ENCODE data around the gene DDX28. TPM values are rescaled to one million over a fixed set of nuclear protein-coding genes. Genes with fewer than 3 reads are reported as not detected.

Gene DDX28
- total and polyA plus RNA-seq, 2 of the 8 experiments (the other 6 are each of a cell fraction or from before 2014, with no cell fraction given) = 16.8 to 28.1 TPM

GRCh38 chr16:67982011-67982696 lies 40.9 kb downstream of the DDX28 start:
- Histone ChIP-seq H3K23me2 (ENCODE audit: low read depth, low read length) (no peaks in the 10 kb centered on the region), H2BK120ac (replicated peaks; ENCODE audit: low read depth, low read length) (no peak overlapping the region), H2BK20ac (ENCODE audit: low read length) (no peak overlapping the region), H2BK5ac (ENCODE audit: low read depth, low read length) (no peak overlapping the region), H3K27me3 (replicated peaks in 1 of 4; ENCODE audit: control insufficient read depth in 3 of 4, extremely low read depth in 1 of 4, insufficient read depth in 3 of 4, low read length in 3 of 4) (peaks cover 0 to 2% (median 0%) of the 10 kb centered on the region in 4 experiments; a peak in 2 of 7 replicates), H3K18ac (ENCODE audit: extremely low read depth, low read length) (no peak overlapping the region), H3K56ac (replicated peaks; ENCODE audit: insufficient read length, low read depth, low read length) (no peak overlapping the region), H3K36me3 (ENCODE audit: control insufficient read depth in 2 of 4, insufficient read depth in 4 of 4, low read length in 3 of 4) (no peaks in the 10 kb centered on the region; a peak in 1 of 8 replicates), H3K4me2 (ENCODE audit: insufficient read depth in 1 of 2, low read depth in 2 of 2, low read length in 2 of 2) (no peak overlapping the region), H3K79me2 (ENCODE audit: control insufficient read depth in 1 of 2, insufficient read depth in 2 of 2, low read length in 2 of 2) (no peaks in the 10 kb centered on the region), H3K4ac (replicated peaks; ENCODE audit: insufficient read length, low read depth, low read length) (no peak overlapping the region), H3K23ac (ENCODE audit: insufficient read length) (no peak overlapping the region), H3K9me3 (ENCODE audit: insufficient read depth in 2 of 2, low read depth in 1 of 2, low read length in 1 of 2) (no peaks in the 10 kb centered on the region; a peak in 1 of 4 replicates), H3K27ac (ENCODE audit: low read depth, low read length) (no peak overlapping the region), H3K14ac (ENCODE audit: insufficient read length) (no peak overlapping the region), H2BK12ac (ENCODE audit: low read depth, low read length) (no peak overlapping the region), H3K9ac (replicated peaks in 1 of 4; ENCODE audit: extremely low read depth in 1 of 4, low read depth in 3 of 4, low read length in 3 of 4) (no peak overlapping the region), H3K4me1 (replicated peaks in 1 of 4; ENCODE audit: control insufficient read depth in 3 of 4, insufficient read depth in 4 of 4, low read length in 3 of 4) (peaks cover 0 to 4% (median 0%) of the 10 kb centered on the region in 4 experiments; a peak in 3 of 7 replicates), H4K20me1 (replicated peaks in 1 of 2; ENCODE audit: control insufficient read depth in 1 of 2, insufficient read depth in 2 of 2, low read length in 2 of 2) (no peaks in the 10 kb centered on the region), H2AK5ac (ENCODE audit: low read depth, low read length) (no peak overlapping the region), H3K79me1 (ENCODE audit: low read depth, low read length) (no peaks in the 10 kb centered on the region), H2BK15ac (ENCODE audit: low read length) (no peak overlapping the region), H4K91ac (replicated peaks; ENCODE audit: insufficient read length, low read length) (no peak overlapping the region), H4K8ac (ENCODE audit: extremely low read depth, insufficient read depth, low read length) (no peak overlapping the region), H2AFZ (ENCODE audit: low read length) (no peak overlapping the region), H3K4me3 (ENCODE audit: extremely low read depth in 1 of 4, insufficient read depth in 2 of 4, low read depth in 3 of 4, low read length in 4 of 4) (no peak overlapping the region), H4K5ac (ENCODE audit: insufficient read length, low read depth, low read length) (no peak overlapping the region)
- 93% methylated on average over 33 of the region's 49 CpGs; no CpG with 5 or more reads in 1 of the 2 experiments for WGBS, 2 experiments (ENCODE audit: extremely low coverage in 1 of 2, insufficient coverage in 1 of 2, insufficient read length in 1 of 2, insufficient replicate concordance in 2 of 2, low coverage in 1 of 2, low lambda C conversion rate in 2 of 2, missing lambda C conversion rate in 1 of 2)
- CTCF ChIA-PET (ENCODE audit: partially characterized antibody) = interaction anchor here (0.7 to 4.0 kb wide), 19 partner anchors 10 to 112 kb away, joined by 3 to 33 read pairs (median 5); partner anchors contain the start of genes DDX28, DPEP2 and DUS2
- POLR2A ChIA-PET (ENCODE audit: partially characterized antibody) = interaction anchor here (0.7 to 2.2 kb wide), 9 partner anchors 11 to 318 kb away, joined by 3 to 8 read pairs (median 3); partner anchors contain the start of genes DDX28, DUS2 and SLC12A4
- DNase-seq (ENCODE audit: low read depth in 1 of 2, low spot score in 2 of 2) (no peak), FAIRE-seq (no peak)
- no peak for TF ChIP-seq MAX (IDR thresholded peaks at IDR 0.05)
- TF ChIP-seq RAD21 (IDR thresholded peaks at IDR 0.05 in 1 of 2, conservative IDR thresholded peaks at IDR 0.05 in 1 of 2; ENCODE audit: low read depth in 2 of 2, low read length in 2 of 2) = no peak
- no peak for TF ChIP-seq TEAD4 (IDR thresholded peaks at IDR 0.05; ENCODE audit: low read depth, low read length)
- TF ChIP-seq NANOG (IDR thresholded peaks at IDR 0.05; ENCODE audit: insufficient read depth, low read depth, low read length, poor library complexity, severe bottlenecking) = no peak
- TF ChIP-seq RBBP5 (IDR thresholded peaks at IDR 0.05; ENCODE audit: borderline replicate concordance, low read depth, low read length) = no peak
- TF ChIP-seq YY1 (IDR thresholded peaks at IDR 0.05; ENCODE audit: low read depth, low read length) = no peak
- no peak for TF ChIP-seq SIN3A (conservative IDR thresholded peaks at IDR 0.05 in 1 of 2, IDR thresholded peaks at IDR 0.05 in 1 of 2; ENCODE audit: low read depth in 1 of 2, low read length in 2 of 2)
